Vagina (tissue), 2 donors: ENCODE results near the gene TRAPPC10.

ENCODE experiments used
- POLR2A ChIP-seq, 2 donors: fragments of 450-650 bp; IDR thresholded peaks; one replicate each; pipeline ENCODE4 v1.6.1; 2017; ENCODE audit warnings: antibody characterized with exemption in 2 of 2, mild to moderate bottlenecking in 2 of 2, moderate library complexity in 2 of 2
- POLR2AphosphoS5 ChIP-seq, 2 donors: sonication (generic); formaldehyde crosslinking; IDR thresholded peaks; one replicate each; pipeline ENCODE4 v1.9.0; 2017; ENCODE audit warnings: antibody characterized with exemption in 2 of 2, mild to moderate bottlenecking in 2 of 2, low read depth in 1 of 2; ENCODE audit not compliant: insufficient read depth in 1 of 2
- TF ChIP-seq, protein P1 (sequence below), 3 experiments: fragments of 450-650 bp in 2 of 3; fragments of 200-600 bp in 1 of 3; sonication (generic) in 1 of 3; IDR thresholded peaks; one replicate each; pipeline ENCODE4 v1.5.1; 2017 to 2019; ENCODE audit warnings: antibody characterized with exemption in 3 of 3, mild to moderate bottlenecking in 2 of 3, moderate library complexity in 2 of 3

DNA sequence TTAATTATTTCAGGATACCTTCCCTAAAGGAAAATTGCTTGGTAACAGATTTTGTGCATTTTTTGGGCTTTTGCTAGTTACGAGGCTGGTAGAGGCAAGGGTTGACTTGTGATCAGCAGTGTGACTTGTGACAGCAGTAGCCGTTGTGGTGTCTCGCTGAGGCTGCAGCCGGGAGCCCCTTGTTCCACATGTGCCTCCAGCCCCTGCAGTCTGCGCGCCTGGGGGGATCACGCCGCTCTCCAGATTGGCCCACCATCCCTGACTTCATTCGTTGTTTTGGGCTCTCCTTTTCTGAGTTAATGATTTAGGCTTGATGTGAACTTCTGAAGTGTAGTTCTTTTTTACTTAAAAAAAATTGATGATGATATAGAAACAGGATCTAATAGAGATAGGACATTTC is 41.5 kb downstream of the TRAPPC10 start:
- TF ChIP-seq, protein P1, sequence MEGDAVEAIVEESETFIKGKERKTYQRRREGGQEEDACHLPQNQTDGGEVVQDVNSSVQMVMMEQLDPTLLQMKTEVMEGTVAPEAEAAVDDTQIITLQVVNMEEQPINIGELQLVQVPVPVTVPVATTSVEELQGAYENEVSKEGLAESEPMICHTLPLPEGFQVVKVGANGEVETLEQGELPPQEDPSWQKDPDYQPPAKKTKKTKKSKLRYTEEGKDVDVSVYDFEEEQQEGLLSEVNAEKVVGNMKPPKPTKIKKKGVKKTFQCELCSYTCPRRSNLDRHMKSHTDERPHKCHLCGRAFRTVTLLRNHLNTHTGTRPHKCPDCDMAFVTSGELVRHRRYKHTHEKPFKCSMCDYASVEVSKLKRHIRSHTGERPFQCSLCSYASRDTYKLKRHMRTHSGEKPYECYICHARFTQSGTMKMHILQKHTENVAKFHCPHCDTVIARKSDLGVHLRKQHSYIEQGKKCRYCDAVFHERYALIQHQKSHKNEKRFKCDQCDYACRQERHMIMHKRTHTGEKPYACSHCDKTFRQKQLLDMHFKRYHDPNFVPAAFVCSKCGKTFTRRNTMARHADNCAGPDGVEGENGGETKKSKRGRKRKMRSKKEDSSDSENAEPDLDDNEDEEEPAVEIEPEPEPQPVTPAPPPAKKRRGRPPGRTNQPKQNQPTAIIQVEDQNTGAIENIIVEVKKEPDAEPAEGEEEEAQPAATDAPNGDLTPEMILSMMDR (IDR thresholded peaks at IDR 0.05) = no peak
- TF ChIP-seq POLR2A (IDR thresholded peaks at IDR 0.05) (no peak), POLR2AphosphoS5 (IDR thresholded peaks at IDR 0.05; ENCODE audit: insufficient read depth in 1 of 2, low read depth in 1 of 2) (no peak)
